Liver (tissue), 9 donors: Measurements from ENCODE around the gene CD84. TPM values are rescaled to one million over a fixed set of nuclear protein-coding genes. Genes with fewer than 3 reads are reported as not detected.

Experiments
- DNase-seq: peaks from one replicate; pipeline ENCODE4 v3.0.0-alpha.2; 2017; ENCODE audit warnings: low spot score
- H3K27ac ChIP-seq, 2 donors: one replicate each; pipeline ENCODE4 v1.7.0; 2013; ENCODE audit warnings: inconsistent platforms in 2 of 2, low read length in 2 of 2, control low read depth in 1 of 2, low read depth in 1 of 2, mild to moderate bottlenecking in 1 of 2
- H3K27me3 ChIP-seq, 4 donors: one replicate each; pipeline versions ENCODE4 v1.6.1 to v1.7.0; 2013; ENCODE audit warnings: low read length in 3 of 4, inconsistent platforms in 1 of 4, mild to moderate bottlenecking in 1 of 4, moderate library complexity in 1 of 4; ENCODE audit not compliant: control insufficient read depth in 4 of 4, insufficient read depth in 4 of 4
- H3K36me3 ChIP-seq, 4 donors: one replicate each; pipeline versions ENCODE4 v1.6.1 to v1.7.0; 2013; ENCODE audit warnings: low read length in 3 of 4, mild to moderate bottlenecking in 3 of 4, low read depth in 1 of 4, moderate library complexity in 1 of 4; ENCODE audit not compliant: control insufficient read depth in 4 of 4, insufficient read depth in 3 of 4
- H3K4me1 ChIP-seq, 4 donors: one replicate each; pipeline versions ENCODE4 v1.6.1 to v1.7.0; 2013; ENCODE audit warnings: low read length in 3 of 4, mild to moderate bottlenecking in 3 of 4, moderate library complexity in 1 of 4; ENCODE audit not compliant: control insufficient read depth in 4 of 4, insufficient read depth in 4 of 4
- H3K4me3 ChIP-seq, 3 donors: one replicate each; pipeline versions ENCODE4 v1.6.1 to v1.7.0; 2013; ENCODE audit warnings: low read length in 3 of 3, control low read depth in 1 of 3, low read depth in 1 of 3, mild to moderate bottlenecking in 1 of 3
- H3K9ac ChIP-seq, 2 donors: one replicate each; pipeline ENCODE4 v1.7.0; 2013; ENCODE audit warnings: low read length in 2 of 2, mild to moderate bottlenecking in 2 of 2, moderate library complexity in 2 of 2, control low read depth in 1 of 2, low read depth in 1 of 2
- H3K9me3 ChIP-seq, 4 donors: one replicate each; pipeline versions ENCODE4 v1.6.1 to v1.7.0; 2013; ENCODE audit warnings: low read length in 3 of 4; ENCODE audit not compliant: control insufficient read depth in 4 of 4
- CTCF ChIP-seq: fragments of 150-350 bp; IDR thresholded peaks from 2 replicates; pipeline ENCODE4 v1.5.1; 2017; ENCODE audit warnings: improper control_type of control experiment, low read depth, low read length; ENCODE audit not compliant: missing input control
- GABPA ChIP-seq, 2 donors: IDR thresholded peaks in 1 of 2; conservative IDR thresholded peaks in 1 of 2; 2 replicates each; pipeline ENCODE4 v1.6.1; 2016; ENCODE audit warnings: antibody characterized with exemption in 2 of 2, mild to moderate bottlenecking in 1 of 2, moderate library complexity in 1 of 2
- HNF4A ChIP-seq, 2 donors: conservative IDR thresholded peaks; 2 replicates each; pipeline ENCODE4 v1.6.1; 2016; ENCODE audit warnings: antibody characterized with exemption in 2 of 2, mild to moderate bottlenecking in 2 of 2
- HNF4G ChIP-seq: IDR thresholded peaks from 2 replicates; pipeline ENCODE4 v1.6.1; 2016; ENCODE audit warnings: antibody characterized with exemption
- RAD21 ChIP-seq, 2 donors: IDR thresholded peaks; 2 replicates each; pipeline ENCODE4 v1.6.1; 2016; ENCODE audit warnings: antibody characterized with exemption in 2 of 2, mild to moderate bottlenecking in 2 of 2
- RXRA ChIP-seq, 2 donors: IDR thresholded peaks; 2 replicates each; pipeline ENCODE4 v1.6.1; 2017 to 2018; ENCODE audit warnings: antibody characterized with exemption in 2 of 2, mild to moderate bottlenecking in 1 of 2
- SP1 ChIP-seq: IDR thresholded peaks from 2 replicates; pipeline ENCODE4 v1.6.1; 2018; ENCODE audit warnings: antibody characterized with exemption, mild to moderate bottlenecking
- YY1 ChIP-seq: IDR thresholded peaks from 2 replicates; pipeline ENCODE4 v1.6.1; 2016; ENCODE audit warnings: antibody characterized with exemption, mild to moderate bottlenecking
- ZBTB33 ChIP-seq: IDR thresholded peaks from 2 replicates; pipeline ENCODE4 v1.6.1; 2016; ENCODE audit warnings: antibody characterized with exemption
- WGBS: extraction: QIAGEN DNeasy Blood & Tissue Kit; methylation state at CpG from one replicate; pipeline ENCODE4 v1.1.7; 2013; 5-methylcytosine and 5-hydroxymethylcytosine counted together
- polyA plus RNA-seq, 2 donors: library from polyadenylated mRNA; stranded (reverse) in 1 of 2; unstranded in 1 of 2; fragments of 200-250 nt in 1 of 2; fragments of >200 nt in 1 of 2; fragmentation: Nextera tagmentation in 1 of 2; extraction: Ambion mirVana in 1 of 2; gene quantifications; one replicate each; pipeline versions ENCODE4 v1.2.1 to v1.2.3, GENCODE V29; 2013 to 2015
- total RNA-seq, 2 donors: library from RNA; depleted of rRNA; stranded (reverse); fragments of >200 nt; gene quantifications; one replicate each; pipeline ENCODE4 v1.2.3, GENCODE V29; 2014
- TF ChIP-seq, protein P1 (sequence below): IDR thresholded peaks from 2 replicates; pipeline ENCODE4 v1.6.1; 2016; ENCODE audit warnings: antibody characterized with exemption, mild to moderate bottlenecking
- TF ChIP-seq, protein P2 (sequence below): IDR thresholded peaks from 2 replicates; pipeline ENCODE4 v1.6.1; 2016; ENCODE audit warnings: antibody characterized with exemption
- donor health status: healthy.
- donor health status: healthy.
- donor health status: healthy.
- donor health status: healthy.
- donor health status: healthy.

CD84 gene
- total and polyA plus RNA-seq, 4 donors = 2.1 to 8.8 (median 4.4) TPM

DNA sequence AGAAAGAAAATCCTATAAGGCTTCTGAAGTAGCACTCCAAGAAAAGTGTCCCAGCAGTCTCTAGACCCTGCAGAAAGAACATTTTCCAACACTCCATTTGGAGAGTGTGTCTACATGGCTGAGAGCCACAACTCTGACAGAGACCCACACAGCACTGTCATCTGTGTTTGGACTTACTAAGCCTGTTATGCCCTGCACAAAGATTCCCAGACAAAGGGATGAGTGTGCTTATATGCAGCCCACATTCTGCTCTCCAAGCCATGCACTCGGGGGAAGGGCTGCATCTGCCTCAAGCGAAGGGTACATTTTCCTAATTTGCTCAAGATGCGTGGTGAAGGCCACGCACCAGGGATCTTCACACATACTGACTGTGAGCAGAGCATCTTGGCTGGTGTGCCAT is 31.9 kb downstream of the CD84 start (continued):
- TF ChIP-seq, protein P1, sequence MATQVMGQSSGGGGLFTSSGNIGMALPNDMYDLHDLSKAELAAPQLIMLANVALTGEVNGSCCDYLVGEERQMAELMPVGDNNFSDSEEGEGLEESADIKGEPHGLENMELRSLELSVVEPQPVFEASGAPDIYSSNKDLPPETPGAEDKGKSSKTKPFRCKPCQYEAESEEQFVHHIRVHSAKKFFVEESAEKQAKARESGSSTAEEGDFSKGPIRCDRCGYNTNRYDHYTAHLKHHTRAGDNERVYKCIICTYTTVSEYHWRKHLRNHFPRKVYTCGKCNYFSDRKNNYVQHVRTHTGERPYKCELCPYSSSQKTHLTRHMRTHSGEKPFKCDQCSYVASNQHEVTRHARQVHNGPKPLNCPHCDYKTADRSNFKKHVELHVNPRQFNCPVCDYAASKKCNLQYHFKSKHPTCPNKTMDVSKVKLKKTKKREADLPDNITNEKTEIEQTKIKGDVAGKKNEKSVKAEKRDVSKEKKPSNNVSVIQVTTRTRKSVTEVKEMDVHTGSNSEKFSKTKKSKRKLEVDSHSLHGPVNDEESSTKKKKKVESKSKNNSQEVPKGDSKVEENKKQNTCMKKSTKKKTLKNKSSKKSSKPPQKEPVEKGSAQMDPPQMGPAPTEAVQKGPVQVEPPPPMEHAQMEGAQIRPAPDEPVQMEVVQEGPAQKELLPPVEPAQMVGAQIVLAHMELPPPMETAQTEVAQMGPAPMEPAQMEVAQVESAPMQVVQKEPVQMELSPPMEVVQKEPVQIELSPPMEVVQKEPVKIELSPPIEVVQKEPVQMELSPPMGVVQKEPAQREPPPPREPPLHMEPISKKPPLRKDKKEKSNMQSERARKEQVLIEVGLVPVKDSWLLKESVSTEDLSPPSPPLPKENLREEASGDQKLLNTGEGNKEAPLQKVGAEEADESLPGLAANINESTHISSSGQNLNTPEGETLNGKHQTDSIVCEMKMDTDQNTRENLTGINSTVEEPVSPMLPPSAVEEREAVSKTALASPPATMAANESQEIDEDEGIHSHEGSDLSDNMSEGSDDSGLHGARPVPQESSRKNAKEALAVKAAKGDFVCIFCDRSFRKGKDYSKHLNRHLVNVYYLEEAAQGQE = no peak
- TF ChIP-seq HNF4A (conservative IDR thresholded peaks at IDR 0.05) (no peak), RAD21 (IDR thresholded peaks at IDR 0.05) (no peak)

GRCh38 chr1:160546942-160547341 is 32.4 kb downstream of the CD84 start:
- no peaks in the 10 kb centered on the region for H3K9me3 ChIP-seq
- TF ChIP-seq RAD21 (IDR thresholded peaks at IDR 0.05) (no peak), HNF4A (conservative IDR thresholded peaks at IDR 0.05) (no peak), HNF4G (no peak), RXRA (IDR thresholded peaks at IDR 0.05) (peak in 1 of 2 donors; percentile 13), GABPA (IDR thresholded peaks at IDR 0.05 in 1 of 2, conservative IDR thresholded peaks at IDR 0.05 in 1 of 2) (no peak), ZBTB33 (no peak), SP1 (no peak)
- TF ChIP-seq, protein P1 = no peak
- TF ChIP-seq, protein P2, sequence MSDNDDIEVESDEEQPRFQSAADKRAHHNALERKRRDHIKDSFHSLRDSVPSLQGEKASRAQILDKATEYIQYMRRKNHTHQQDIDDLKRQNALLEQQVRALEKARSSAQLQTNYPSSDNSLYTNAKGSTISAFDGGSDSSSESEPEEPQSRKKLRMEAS = no peak
- H3K4me3 ChIP-seq = no peak overlapping the region
- peaks cover 2 to 23% (median 16%) of the 10 kb centered on the region in 4 donors for H3K4me1 ChIP-seq
- DNase-seq = no peak
- no peak overlapping the region for H3K9ac ChIP-seq
- 89% methylated on average over 2 of the region's 2 CpGs for WGBS
- H3K36me3 ChIP-seq = no peaks in the 10 kb centered on the region
- H3K27me3 ChIP-seq = no peaks in the 10 kb centered on the region
- H3K27ac ChIP-seq = no peak overlapping the region

GRCh38 chr1:160544647-160545046 is 34.6 kb downstream of the CD84 start:
- TF ChIP-seq RAD21 (IDR thresholded peaks at IDR 0.05) (peak; percentile 49 to 70), CTCF (peak; percentile 37), YY1 (peak; percentile 41), GABPA (IDR thresholded peaks at IDR 0.05 in 1 of 2, conservative IDR thresholded peaks at IDR 0.05 in 1 of 2) (no peak)
- no peaks in the 10 kb centered on the region for H3K36me3 ChIP-seq
- H3K27ac ChIP-seq = no peak overlapping the region
- no peak for DNase-seq
- H3K27me3 ChIP-seq = no peaks in the 10 kb centered on the region
- no peak overlapping the region for H3K9ac ChIP-seq
- H3K9me3 ChIP-seq = no peaks in the 10 kb centered on the region
- no peak overlapping the region for H3K4me3 ChIP-seq
- peaks cover 5 to 43% (median 37%) of the 10 kb centered on the region in 4 donors for H3K4me1 ChIP-seq
- 96% methylated on average over 1 of the region's 1 CpG for WGBS
